Urinary bladder (tissue), 4 donors: Measurements from ENCODE around the gene FEZ2. TPM values are rescaled to one million over a fixed set of nuclear protein-coding genes. Genes with fewer than 3 reads are reported as not detected.

ENCODE experiments used
- DNase-seq: peaks from one replicate; pipeline ENCODE4 v3.0.0-alpha.2; 2015; ENCODE audit errors: extremely low spot score
- H3K27ac ChIP-seq: one replicate; pipeline ENCODE4 v1.5.1; 2013; ENCODE audit warnings: low read depth, mild to moderate bottlenecking, moderate library complexity
- H3K36me3 ChIP-seq: one replicate; pipeline ENCODE4 v1.6.1; 2013; ENCODE audit warnings: mild to moderate bottlenecking, moderate library complexity; ENCODE audit not compliant: insufficient read depth
- H3K4me1 ChIP-seq: one replicate; pipeline ENCODE4 v1.6.1; 2013; ENCODE audit warnings: mild to moderate bottlenecking, moderate library complexity; ENCODE audit not compliant: insufficient read depth
- H3K4me3 ChIP-seq: one replicate; pipeline ENCODE4 v1.5.1; 2013; ENCODE audit warnings: low read depth, low read length
- WGBS: extraction: QIAGEN DNeasy Blood & Tissue Kit; methylation state at CpG from one replicate; pipeline ENCODE4 v1.1.7; 2013; 5-methylcytosine and 5-hydroxymethylcytosine counted together
- polyA plus RNA-seq: library from polyadenylated mRNA; stranded (reverse); fragments of 200-250 nt; gene quantifications from one replicate; pipeline ENCODE4 v1.2.3, GENCODE V29; 2013
- total RNA-seq: library from RNA; depleted of rRNA; stranded (reverse); fragments of >200 nt; gene quantifications from one replicate; pipeline ENCODE4 v1.2.3, GENCODE V29; 2014
- donor health status: healthy with polysubstance abuse.
- donor health status: healthy.

The FEZ2 gene
- total and polyA plus RNA-seq, 2 donors, result 39.3 to 69.6 TPM

DNA sequence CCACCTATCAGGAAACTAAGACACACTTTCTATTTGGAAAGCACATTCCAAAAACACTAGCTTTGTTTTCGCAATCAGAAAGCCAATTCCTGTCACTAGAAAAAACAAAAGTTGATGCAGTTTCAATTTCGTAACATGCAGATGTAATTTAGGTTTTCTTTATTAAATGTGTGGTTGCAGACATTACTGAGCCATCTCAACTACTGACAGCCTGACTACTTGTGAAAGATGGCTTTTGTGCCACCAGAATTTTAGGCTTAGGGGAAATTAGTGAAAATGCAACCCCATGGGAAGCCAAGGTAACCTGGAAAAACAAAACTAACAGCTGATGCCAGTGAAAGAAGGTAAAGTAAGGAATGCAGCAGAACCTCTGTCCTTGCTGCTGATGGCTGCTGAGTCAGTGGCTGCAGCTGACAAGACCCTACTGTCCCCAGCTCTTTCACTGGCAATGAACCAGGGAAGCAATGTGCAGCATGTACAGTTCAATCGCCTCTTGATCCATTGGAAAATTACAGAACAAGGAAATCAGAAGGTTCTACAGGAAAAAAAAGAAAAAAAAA is 34.9 kb downstream of the FEZ2 start:
- WGBS, result 77% methylated on average over 3 of the region's 3 CpGs
- no peak overlapping the region for H3K27ac ChIP-seq

DNA sequence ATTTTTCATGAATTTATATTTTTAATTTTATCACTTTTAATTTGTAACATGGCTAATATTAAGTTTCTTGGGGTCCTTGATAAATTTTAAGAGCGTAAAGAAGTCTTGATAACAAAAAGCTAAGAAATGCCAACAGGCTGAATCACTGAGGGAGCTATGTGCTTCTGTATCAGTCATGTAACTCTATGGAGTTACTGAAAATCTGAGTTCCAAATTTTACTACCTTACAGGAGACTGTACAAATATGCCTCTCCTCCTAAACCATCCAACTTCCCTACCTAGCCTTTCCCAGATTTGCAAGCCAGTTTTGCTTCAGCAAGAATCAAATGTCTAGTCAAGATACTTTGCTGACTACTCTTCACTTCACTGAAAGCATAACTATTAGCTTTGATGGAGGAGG is 35.7 kb downstream of the FEZ2 start:
- H3K4me1 ChIP-seq, result no peaks in the 10 kb centered on the region

More for the DNA sequence above, 34.9 kb downstream of the FEZ2 start:
- Histone ChIP-seq H3K36me3 (peaks cover 2% of the 10 kb centered on the region), H3K4me3 (no peak overlapping the region), H3K4me1 (no peaks in the 10 kb centered on the region)
- DNase-seq, result no peak

DNA sequence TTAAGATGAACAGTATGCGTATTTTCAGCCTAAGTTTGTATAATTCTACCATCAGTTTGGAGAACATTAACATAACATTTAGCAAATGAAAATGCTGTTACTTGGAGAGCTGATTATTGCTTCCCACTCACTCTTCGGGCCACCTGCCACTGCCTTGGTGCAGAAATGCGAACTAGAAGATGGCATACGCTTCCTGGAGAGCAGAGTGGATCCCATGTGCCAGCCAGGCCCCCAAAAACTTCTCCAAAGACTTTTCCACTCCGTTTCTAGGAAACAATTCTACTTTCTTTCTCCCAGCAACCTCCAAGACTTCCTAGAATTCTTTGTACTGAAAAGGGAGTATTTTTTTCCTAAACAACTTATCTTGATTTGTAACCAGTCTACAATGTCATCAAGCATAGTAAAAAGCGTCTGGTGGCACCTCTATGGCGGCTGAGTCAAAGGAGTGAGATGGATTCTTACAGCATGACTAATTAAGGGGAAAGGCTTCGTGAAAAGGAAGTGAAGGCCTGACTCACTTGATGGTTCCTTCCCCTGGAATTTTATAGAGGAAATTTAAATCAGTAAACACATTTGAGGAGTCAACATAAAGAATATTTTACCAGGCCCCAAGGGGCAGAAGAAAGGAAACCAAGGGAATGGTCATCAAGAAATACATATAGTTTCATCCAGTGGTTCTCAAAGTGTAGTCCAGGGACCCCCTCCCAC is 36.6 kb downstream of the FEZ2 start:
- 70% methylated on average over 8 of the region's 8 CpGs for WGBS
- DNase-seq, result no peak
- no peak overlapping the region for H3K4me3 ChIP-seq
- peaks cover 2% of the 10 kb centered on the region for H3K36me3 ChIP-seq
- peak overlapping the region; percentile 16 for H3K27ac ChIP-seq
- no peaks in the 10 kb centered on the region for H3K4me1 ChIP-seq

More for the DNA sequence above, 35.7 kb downstream of the FEZ2 start:
- Histone ChIP-seq H3K36me3 (peaks cover 2% of the 10 kb centered on the region), H3K4me3 (no peak overlapping the region), H3K27ac (peak overlapping the region; percentile 1)
- no peak for DNase-seq
- 81% methylated on average over 1 of the region's 1 CpG for WGBS

DNA sequence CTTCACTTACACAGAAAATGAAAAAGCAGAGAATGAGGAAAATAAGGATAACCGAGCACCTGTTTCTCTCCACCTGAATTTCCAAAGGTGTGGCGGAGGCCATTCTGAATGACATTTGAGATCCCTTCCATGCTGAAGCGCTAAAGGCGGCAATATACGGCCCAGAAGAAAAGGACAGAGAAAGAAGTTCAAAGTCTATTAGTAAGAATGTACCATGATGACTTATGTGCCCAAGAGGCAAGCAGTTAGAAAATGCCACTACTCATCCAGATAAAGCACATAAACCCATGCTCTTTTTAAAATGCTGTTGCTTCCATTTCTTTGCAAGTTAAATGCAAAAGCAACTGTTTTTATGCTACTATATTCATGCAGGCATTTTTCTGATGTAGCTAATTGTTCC is 37.2 kb downstream of the FEZ2 start:
- H3K4me1 ChIP-seq, result no peaks in the 10 kb centered on the region
- 96% methylated on average over 5 of the region's 5 CpGs for WGBS
- no peak overlapping the region for H3K27ac ChIP-seq
- no peak for DNase-seq
- no peak overlapping the region for H3K4me3 ChIP-seq
- peaks cover 2% of the 10 kb centered on the region for H3K36me3 ChIP-seq

DNA sequence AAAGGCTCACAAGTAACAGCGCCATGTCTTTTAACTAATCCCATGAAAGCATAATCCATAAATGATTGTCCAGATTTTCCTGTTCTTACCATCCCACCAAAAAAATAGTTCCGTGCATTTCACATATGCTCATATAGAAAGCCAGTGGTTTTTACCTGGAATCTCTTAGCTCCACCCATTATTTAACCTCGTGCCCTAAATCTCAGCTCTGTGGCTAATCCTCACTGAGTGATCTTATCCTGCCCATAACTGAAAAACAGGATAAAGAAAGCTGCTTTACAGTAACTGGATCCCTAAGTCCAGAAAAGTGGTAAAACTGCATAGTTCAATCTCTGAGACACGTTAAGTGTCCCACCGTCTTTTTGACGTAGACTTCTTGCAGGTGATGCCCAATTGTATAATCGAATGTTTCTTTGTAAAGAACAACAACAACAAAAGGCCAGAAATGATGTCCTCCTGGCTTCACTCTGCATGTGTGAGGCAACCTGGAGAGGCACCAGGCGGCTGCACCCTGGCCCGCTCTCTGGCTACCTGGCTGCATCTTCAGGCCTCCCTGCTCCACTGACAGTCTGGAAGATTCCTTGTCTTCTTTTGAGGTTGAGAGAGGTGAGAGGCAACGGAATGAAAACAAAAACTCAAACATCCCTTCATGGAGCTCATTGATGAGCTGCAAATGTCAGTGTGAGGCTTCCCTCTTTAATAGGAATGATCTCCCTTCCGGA is 38.6 kb downstream of the FEZ2 start:
- Histone ChIP-seq H3K4me1 (no peaks in the 10 kb centered on the region), H3K4me3 (no peak overlapping the region), H3K36me3 (no peaks in the 10 kb centered on the region), H3K27ac (no peak overlapping the region)
- no peak for DNase-seq
- WGBS, result 87% methylated on average over 11 of the region's 11 CpGs

DNA sequence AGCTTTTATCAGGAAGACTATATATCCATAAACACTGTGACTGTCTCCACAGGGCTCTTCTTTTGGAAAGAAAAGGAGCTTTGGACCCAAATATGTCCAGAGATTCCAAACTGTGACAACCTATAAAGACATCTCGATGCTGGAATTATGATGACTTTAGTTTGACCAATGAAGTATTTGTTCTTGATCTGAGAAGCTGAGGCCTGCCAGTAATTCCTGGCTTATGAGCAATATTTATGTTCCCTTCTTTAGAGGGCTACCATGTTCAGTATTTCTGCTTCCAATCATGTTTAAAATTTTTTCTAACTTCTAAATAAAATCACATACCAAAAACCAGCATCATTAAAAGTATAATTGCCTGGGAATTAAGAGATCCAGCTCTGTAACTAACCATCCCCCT is 41.1 kb downstream of the FEZ2 start:
- no peak overlapping the region for H3K4me3 ChIP-seq
- 36% methylated on average over 1 of the region's 1 CpG for WGBS
- DNase-seq, result no peak
- H3K27ac ChIP-seq, result no peak overlapping the region
- H3K4me1 ChIP-seq, result no peaks in the 10 kb centered on the region
- no peaks in the 10 kb centered on the region for H3K36me3 ChIP-seq

DNA sequence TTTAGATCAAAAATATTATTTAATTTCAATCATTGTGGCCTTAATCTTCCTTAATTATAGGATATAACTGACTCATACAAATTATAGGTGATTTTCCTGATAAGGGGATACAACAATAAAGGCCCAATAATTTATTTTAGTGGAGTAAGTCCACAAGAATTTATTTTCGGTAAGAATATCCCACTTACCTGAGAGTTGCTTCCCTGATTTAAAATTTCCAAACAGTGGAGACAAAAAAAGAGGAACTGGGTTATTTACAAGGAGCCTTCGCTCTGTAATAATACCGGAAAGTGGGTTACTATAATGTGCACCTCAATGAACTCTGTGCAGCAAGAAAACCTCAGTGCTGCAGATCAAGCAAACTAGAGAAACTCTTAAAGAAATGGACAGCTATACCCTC is 42.2 kb downstream of the FEZ2 start:
- no peaks in the 10 kb centered on the region for H3K36me3 ChIP-seq
- no peak overlapping the region for H3K27ac ChIP-seq
- DNase-seq, result no peak
- H3K4me1 ChIP-seq, result no peaks in the 10 kb centered on the region
- 93% methylated on average over 3 of the region's 3 CpGs for WGBS
- no peak overlapping the region for H3K4me3 ChIP-seq

DNA sequence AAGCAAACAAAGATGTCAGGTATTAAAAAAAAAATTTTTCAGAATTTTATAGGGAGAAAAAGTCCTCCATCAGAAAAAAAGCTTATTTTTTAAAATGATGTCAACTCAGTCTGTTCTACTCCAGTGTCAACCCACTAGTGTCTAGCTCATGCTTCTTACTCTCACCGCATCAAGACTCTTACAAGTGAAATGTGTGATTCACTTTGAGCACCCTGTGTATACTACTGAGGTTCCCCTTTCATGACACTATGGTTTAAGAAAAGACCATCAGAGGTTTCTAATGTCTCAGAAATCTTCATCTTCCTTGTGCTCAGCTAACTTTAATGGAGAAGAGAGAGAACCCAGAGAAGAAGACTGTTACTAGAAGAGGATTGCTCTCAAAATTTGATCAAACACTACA is 43.4 kb downstream of the FEZ2 start:
- no peak for DNase-seq
- no peaks in the 10 kb centered on the region for H3K36me3 ChIP-seq
- no peak overlapping the region for H3K27ac ChIP-seq
- no peaks in the 10 kb centered on the region for H3K4me1 ChIP-seq
- WGBS, result 96% methylated on average over 1 of the region's 1 CpG
- H3K4me3 ChIP-seq, result no peak overlapping the region

DNA sequence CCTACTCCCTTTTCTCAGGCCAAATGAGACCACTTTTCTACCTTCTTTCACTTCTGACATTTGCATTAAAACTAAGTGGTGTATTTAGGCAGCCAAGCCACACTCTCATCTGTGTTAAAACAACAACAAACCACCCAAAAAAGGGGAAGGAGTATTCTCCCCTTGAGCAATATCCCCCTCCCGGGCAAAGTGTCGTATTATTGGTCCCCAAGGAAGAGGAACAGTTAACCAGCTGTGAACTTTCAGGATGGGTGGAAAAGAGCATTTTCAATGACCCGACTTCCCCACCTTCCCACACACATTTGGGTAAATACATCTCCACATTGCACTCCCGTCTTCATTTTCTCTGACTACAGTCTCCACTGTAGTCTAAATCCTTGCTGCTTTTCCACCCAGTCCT is 44.3 kb downstream of the FEZ2 start:
- WGBS, result 69% methylated on average over 4 of the region's 4 CpGs
- H3K4me3 ChIP-seq, result no peak overlapping the region
- no peaks in the 10 kb centered on the region for H3K4me1 ChIP-seq
- H3K27ac ChIP-seq, result no peak overlapping the region
- no peak for DNase-seq
- no peaks in the 10 kb centered on the region for H3K36me3 ChIP-seq

DNA sequence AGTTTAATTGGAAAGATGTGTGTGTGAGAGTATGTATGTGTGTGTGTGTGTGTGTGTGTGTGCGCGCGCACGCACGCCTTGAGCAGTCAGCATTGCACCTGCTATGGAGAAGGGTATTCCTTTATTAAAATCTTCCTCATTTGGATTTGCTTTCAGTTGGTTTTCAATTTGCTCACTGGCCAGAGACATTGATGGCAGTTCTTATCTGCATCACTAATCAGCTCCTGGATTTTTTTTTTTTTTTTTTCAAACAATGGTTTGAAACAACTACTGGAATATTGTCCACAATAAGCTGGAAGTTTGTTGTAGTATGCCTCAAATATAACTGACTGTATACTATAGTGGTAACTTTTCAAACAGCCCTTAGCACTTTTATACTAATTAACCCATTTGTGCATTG is 48.0 kb downstream of the FEZ2 start:
- Histone ChIP-seq H3K4me1 (no peaks in the 10 kb centered on the region), H3K27ac (no peak overlapping the region), H3K4me3 (no peak overlapping the region), H3K36me3 (no peaks in the 10 kb centered on the region)
- 99% methylated on average over 5 of the region's 5 CpGs for WGBS
- DNase-seq, result no peak

DNA sequence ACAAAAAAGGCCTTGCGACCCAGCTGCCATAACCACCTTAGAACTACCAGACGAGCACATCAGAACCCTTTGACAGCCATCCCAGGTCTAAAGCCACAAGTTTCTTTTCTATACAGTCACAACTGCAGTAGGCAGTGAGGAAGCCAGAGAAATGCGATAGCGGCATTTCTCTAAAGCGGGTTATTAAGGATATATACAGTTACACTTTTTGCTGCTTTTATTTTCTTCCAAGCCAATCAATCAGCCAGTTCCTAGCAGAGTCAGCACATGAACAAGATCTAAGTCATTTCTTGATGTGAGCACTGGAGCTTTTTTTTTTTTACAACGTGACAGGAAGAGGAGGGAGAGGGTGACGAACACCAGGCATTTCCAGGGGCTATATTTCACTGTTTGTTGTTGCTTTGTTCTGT is 48.8 kb downstream of the FEZ2 start:
- Histone ChIP-seq H3K4me1 (no peaks in the 10 kb centered on the region), H3K27ac (no peak overlapping the region), H3K4me3 (no peak overlapping the region), H3K36me3 (no peaks in the 10 kb centered on the region)
- WGBS, result 74% methylated on average over 7 of the region's 7 CpGs
- no peak for DNase-seq

DNA sequence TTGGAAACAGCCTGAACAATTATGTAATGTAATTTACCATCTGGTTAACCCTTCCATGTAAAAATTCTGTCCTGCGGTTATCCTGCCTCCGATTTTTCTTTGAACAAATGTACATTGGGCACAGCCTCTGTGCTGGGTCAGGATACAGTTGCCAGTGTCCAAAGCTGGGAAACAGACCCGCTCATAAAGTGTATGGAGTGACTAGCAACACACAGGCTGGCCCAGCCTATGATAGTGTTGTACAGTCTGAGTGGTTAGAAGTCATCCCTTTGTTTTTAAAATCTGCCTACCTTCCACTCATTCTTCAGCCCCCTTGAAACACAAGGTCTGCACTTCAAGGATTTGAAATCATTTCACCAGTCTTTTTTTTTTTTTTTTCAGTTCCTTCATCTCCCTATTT is 50.1 kb downstream of the FEZ2 start:
- Histone ChIP-seq H3K4me1 (no peaks in the 10 kb centered on the region), H3K4me3 (no peak overlapping the region), H3K27ac (no peak overlapping the region), H3K36me3 (no peaks in the 10 kb centered on the region)
- 93% methylated on average over 3 of the region's 3 CpGs for WGBS
- no peak for DNase-seq

DNA sequence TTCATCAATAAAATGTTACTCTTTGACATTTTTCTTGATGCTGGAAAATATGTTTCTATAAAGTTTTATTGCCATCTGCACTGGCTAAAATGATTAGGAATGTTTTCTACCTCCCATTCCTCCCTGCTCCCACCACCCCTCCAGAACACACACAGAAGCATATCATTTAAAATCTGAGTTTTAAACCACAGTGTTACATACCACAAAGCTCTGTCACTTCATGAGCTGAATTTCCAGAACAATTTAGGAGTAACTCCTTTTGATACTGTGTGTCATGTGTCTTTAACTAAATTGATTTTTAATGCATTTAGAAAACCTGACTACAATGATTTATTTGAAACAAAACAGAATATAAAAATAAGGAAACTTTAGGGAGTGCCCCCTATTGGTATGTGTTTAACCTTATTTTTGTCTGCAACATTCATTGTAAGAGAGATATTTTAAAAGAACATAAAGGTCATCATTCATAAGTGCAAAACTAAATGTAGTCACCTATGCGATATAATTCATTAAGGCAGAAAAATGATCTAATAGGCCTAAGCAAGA is 52.0 kb downstream of the FEZ2 start:
- WGBS, result 0% methylated on average over 1 of the region's 1 CpG
- H3K36me3 ChIP-seq, result no peaks in the 10 kb centered on the region
- DNase-seq, result no peak
- no peak overlapping the region for H3K4me3 ChIP-seq
- no peak overlapping the region for H3K27ac ChIP-seq
- H3K4me1 ChIP-seq, result no peaks in the 10 kb centered on the region
